NAMALWA (cell line): ENCODE results near the gene MACROD2.
A peak's percentile ranks its signal among the peaks of the same experiment; 100 is the strongest.

Experiments used
- DNase-seq: peaks from one replicate; pipeline ENCODE4 v3.0.0-alpha.2; 2015; ENCODE audit warnings: low spot score

MACROD2 gene

DNA sequence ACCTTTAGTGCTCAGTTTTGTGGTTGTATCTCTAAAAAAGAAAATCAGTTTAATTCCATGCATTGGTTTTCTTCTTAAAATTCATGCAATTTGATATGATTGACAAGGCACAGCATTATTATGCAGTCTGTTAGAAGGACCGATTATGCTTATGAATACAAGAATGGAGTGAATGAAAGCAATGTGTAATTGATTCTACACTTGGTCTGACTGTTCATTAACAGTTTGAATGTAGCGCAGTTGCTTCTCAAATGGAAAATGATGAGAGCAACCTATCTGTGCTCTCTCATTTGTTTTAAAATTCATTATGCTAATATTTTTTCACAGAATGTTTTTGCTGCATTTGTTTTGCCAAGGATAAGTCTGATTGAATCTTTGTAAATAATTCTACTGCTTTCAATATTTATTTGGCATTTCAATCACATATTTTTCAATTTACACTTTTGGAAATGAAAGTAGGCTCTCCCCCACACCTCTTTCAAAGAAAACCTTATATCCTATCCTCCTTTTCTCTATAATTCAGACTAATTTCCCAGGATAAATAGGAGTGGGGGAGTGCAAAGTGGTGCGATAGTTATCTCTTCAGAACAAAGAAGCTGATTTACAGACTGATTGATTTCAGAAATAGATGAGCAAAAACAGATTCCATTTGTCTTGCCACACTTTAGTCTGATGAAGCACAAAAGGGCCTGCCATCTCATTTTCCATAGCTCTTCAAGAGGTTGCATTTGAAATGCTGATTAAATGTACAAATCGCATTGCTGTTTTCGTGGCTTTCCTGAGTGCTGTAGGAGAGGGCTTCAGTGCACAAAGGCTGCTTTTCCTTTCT is 1227.4 kb downstream of the MACROD2 start:
- DNase-seq: no peak

DNA sequence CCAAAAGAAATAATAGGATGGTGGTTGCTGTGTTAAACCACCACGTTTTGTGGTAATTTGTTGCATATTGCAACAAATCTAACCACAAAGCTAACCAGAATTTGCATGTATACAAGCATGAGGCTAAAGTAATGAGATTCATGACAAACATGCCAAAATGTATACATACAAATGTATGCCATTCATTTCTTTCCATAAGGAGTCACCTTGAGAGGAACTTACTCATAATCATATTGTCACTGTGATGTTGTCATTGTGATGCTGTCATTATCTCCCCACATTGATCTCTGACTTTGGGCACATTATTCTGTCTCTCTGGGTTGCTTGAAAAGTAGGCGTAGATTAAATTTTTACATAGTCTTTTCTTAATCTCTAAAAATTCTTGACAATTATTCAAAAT is 1228.9 kb downstream of the MACROD2 start:
- no peak for DNase-seq

DNA sequence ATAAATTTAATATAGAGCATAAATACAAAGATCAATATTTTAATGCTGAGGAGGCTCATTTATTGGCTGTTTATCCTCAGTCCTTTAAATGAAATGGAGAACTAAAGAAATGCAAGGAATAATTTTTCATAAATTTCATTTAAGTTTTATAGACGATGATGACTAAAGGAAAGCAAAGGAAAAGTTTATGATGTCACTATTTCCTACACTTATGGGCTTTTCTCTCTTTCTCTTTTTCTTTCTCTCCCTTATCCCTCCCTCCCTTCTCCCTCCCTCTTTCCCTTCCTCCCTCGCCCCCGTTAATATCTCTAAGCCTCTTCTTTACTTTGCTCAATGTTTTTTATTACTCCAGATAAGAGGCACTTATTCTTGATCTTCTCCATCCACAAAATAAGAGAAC is 1231.8 kb downstream of the MACROD2 start:
- no peak for DNase-seq

- no peak for DNase-seq
Observed at GRCh38 chr20:15232243-15232642, 1236.9 kb downstream of the MACROD2 start.

- DNase-seq: no peak
Observed at GRCh38 chr20:15235471-15236198, 1240.3 kb downstream of the MACROD2 start.

DNA sequence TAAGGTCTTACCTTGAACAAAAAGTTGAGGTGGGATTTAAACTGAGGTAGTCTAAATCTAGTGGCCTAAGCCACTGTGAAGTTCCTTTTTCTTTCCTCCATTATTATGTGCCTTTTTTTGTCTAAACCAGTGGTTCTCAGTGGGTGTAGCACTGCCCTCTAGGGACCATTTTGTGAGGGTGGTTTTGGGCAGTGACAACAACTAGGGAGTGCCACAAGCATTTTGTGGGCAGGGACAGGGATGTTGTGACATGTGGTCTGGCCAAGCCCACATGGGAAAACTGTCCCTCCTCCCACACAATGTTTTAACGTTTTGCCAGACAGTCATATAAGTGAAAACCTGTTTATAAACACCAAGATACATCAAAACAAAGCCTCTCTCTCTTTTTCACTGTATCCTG is 1241.5 kb downstream of the MACROD2 start:
- peak; percentile 63 for DNase-seq

GRCh38 chr20:15239542-15240206 is 1244.4 kb downstream of the MACROD2 start:
- DNase-seq: no peak

- no peak for DNase-seq
Observed at GRCh38 chr20:15240801-15241200, 1245.5 kb downstream of the MACROD2 start.

GRCh38 chr20:15241681-15242080 is 1246.4 kb downstream of the MACROD2 start:
- no peak for DNase-seq

DNA sequence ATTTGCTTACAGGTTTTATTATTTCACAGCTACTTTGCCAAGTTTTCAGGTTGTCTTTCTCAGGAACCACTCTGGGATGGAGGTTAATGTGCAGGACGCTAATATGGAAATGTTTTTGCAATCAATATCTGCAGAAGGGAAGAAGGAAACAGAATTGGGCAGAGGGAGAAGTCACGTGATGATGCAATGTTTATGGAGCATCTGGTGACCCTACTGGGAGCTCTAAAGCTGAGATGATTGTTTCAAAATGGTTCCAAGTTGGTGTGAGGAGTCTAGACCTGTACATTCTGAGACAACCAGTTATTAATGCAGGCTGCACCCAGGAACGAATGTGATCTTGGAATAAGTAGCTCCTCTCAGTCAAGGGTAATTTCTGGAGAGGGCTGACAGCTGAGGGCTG is 1247.5 kb downstream of the MACROD2 start:
- no peak for DNase-seq

DNA sequence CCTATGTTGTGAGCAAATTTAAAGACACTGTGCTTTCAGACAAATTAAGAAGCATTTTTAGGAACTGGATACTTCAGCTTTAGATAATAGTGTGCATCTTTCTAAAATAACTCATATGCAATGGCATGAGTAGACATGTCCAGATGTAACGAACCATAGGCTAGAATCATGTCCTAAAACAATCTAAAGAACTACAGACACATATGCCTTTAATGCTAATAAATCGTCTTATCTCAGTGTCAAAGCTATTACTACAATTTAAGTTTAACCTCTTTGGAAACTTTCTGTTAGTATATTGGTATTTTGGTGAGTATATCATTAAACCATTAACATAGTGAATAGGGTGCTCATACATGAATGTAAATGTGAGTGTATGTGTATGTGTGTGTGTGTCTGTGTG is 1250.6 kb downstream of the MACROD2 start:
- no peak for DNase-seq

- DNase-seq: no peak
Observed at GRCh38 chr20:15248618-15249395, 1253.5 kb downstream of the MACROD2 start.

DNA sequence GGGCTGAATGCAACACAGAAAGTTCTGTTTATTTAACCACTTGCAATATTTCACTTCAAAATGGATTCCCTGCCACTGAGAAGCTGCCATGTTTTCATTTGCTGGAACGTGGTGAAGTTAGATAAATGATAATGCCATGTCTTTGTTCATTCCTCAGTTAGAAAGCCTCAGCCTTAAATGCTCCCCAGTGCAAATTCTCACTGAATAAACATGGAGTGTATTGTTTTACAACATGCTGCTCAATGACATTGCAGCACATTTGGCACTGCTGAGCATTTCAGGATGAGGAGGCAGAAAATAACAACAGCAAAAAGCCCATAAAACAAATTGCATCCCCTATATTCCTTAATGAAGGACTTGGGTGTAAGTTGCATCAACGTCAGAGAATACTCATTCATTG is 1255.9 kb downstream of the MACROD2 start:
- no peak for DNase-seq

GRCh38 chr20:15252304-15252703 is 1257.0 kb downstream of the MACROD2 start:
- DNase-seq: no peak

- no peak for DNase-seq
Observed at GRCh38 chr20:15253431-15253830, 1258.1 kb downstream of the MACROD2 start.

DNA sequence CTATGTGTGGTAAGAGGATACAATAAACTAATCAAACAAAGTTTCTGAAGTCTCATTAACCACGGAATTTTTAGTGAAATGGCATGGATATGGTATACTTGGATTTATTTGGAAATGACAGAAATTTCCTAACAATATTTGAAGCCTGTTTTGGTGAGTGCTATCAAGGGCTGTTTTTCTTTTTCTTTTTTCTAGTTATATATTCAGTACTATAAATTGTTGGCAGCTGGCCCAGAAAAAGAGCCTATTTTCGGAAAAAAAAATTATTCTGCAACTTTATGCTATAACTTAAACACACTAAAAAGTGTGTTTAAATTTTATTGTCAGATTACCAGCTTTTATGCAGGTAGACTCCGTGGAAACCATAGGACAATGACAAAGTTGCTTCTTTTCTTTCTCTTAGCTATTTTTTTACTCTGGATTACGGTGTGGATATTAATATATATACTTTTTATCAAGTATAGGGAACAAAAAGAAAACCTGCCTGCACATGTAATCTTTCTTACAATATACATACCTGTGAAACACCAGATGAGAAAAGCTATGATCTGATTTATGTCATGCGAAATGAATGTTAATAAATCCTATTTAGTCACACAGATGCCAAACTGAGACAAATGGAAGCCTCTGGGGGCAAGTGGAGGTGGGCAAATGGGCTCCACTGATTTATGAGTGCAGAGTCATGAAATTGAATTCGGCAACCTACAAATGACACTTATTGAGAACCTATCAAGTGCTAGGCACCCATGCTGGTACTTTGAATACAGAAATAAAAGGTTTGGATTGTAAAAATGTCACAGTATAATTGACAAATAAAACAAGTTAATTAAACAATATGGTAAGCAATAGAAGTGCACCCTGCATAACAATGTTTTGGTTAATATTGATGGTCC is 1261.6 kb downstream of the MACROD2 start:
- DNase-seq: no peak

- DNase-seq: no peak
Observed at GRCh38 chr20:15257569-15257870, 1262.2 kb downstream of the MACROD2 start.

DNA sequence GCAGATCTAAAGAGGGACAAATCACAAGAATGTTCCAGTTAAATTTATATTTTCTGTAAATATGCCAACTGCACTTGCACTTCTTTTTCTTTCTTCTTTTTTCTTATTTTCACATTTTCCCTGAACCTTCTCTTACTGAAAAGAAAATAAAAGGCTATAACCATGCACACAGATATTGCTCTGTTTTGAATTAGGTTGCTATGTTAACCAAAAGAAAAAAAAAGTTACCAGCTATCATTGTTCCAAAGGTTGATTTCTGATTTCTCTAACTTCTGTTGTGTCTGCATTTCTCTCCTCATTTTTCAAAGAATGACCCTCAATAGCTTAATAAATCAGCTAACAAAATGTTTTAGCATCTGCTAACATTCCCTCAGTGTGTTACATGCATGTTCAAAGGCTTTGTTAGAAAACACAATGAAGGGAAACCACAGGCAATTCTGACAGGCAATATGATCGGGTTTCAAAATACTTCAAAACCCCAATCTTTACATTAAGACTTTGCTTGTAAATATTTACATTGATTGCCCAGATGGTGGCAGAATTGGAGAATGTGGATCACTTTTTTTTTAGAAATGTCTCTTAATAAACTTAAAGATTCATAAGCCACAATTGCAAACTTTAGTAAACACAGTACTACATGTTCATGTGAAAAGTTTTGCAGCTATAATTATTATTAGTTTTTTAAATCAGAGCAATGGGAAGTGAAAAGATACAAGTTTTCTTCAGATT is 1270.4 kb downstream of the MACROD2 start:
- no peak for DNase-seq

DNA sequence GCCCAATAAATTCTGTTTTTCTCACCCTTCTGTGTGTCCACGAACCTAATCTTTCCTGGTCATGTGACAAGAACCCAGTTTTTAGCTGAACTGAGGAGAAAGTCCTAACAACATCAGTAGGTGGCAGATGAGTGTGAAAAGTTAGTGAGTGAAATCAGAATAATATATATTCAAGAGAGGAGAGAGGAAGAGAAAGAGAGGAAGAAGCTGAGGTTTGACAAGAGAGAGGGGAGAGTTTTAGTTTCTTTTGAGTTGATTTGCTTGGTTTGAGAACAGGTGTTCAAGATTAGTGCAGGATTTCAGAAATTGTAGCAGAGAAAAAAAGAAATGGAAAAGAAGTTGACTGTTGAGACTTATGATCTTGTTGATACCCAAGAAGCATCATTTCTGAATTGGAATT is 1272.6 kb downstream of the MACROD2 start:
- no peak for DNase-seq

- no peak for DNase-seq
Observed at GRCh38 chr20:15278041-15278440, 1282.7 kb downstream of the MACROD2 start.

DNA sequence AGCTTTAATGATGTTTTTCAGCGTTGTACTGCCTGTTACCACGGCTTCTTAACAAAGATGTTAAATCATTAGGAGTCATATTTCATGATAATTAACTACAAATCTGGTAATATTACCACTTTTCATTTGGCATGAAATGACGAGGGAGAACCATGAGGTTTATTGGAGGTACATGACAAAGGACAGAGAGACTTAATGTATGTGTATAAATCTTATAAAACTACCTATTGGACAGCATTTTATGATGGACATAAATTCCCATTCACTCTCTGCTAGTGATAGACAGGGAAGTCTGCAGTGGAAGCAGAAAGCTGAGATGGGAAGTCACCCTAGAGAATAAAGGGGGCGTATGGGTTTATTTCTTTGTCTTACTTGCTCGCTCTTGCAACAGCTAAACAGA is 1292.0 kb downstream of the MACROD2 start:
- DNase-seq: no peak
